ENCODE data around the gene RAI1.

Gene RAI1

GRCh38 chr17:17698371-17698770 lies 17.1 kb downstream of the RAI1 start:
- no peak for DNase-seq (ENCODE audit: low read depth)

GRCh38 chr17:17698869-17699351 lies 17.7 kb downstream of the RAI1 start:
- no peak for DNase-seq (ENCODE audit: low read depth)

GRCh38 chr17:17699491-17699890 lies 18.2 kb downstream of the RAI1 start:
- no peak for DNase-seq (ENCODE audit: low read depth)

- no peak for DNase-seq (ENCODE audit: low read depth)
Measured at GRCh38 chr17:17700251-17700969, 19.2 kb downstream of the RAI1 start.

GRCh38 chr17:17701112-17701511 lies 19.9 kb downstream of the RAI1 start:
- no peak for DNase-seq (ENCODE audit: low read depth)

GRCh38 chr17:17701658-17702057 lies 20.4 kb downstream of the RAI1 start:
- DNase-seq (ENCODE audit: low read depth): no peak

GRCh38 chr17:17702449-17703139 lies 21.3 kb downstream of the RAI1 start:
- no peak for DNase-seq (ENCODE audit: low read depth)

- no peak for DNase-seq (ENCODE audit: low read depth)
Measured at GRCh38 chr17:17703140-17703919, 22.1 kb downstream of the RAI1 start.

- no peak for DNase-seq (ENCODE audit: low read depth)
Measured at GRCh38 chr17:17704931-17705330, 23.7 kb downstream of the RAI1 start.

GRCh38 chr17:17706140-17707060 lies 25.1 kb downstream of the RAI1 start:
- DNase-seq (ENCODE audit: low read depth): no peak

- DNase-seq (ENCODE audit: low read depth): no peak
Measured at GRCh38 chr17:17708295-17708694, 27.0 kb downstream of the RAI1 start.

GRCh38 chr17:17708816-17709215 lies 27.6 kb downstream of the RAI1 start:
- no peak for DNase-seq (ENCODE audit: low read depth)

GRCh38 chr17:17709815-17710321 lies 28.6 kb downstream of the RAI1 start:
- DNase-seq (ENCODE audit: low read depth): no peak

- no peak for DNase-seq (ENCODE audit: low read depth)
Measured at GRCh38 chr17:17710355-17710727, 29.1 kb downstream of the RAI1 start.

- no peak for DNase-seq (ENCODE audit: low read depth)
Measured at GRCh38 chr17:17710728-17711541, 29.7 kb downstream of the RAI1 start.

GRCh38 chr17:17711641-17712162 lies 30.4 kb downstream of the RAI1 start:
- DNase-seq (ENCODE audit: low read depth): no peak

GRCh38 chr17:17712268-17712924 lies 31.1 kb downstream of the RAI1 start:
- DNase-seq (ENCODE audit: low read depth): no peak

GRCh38 chr17:17713839-17714238 lies 32.6 kb downstream of the RAI1 start:
- no peak for DNase-seq (ENCODE audit: low read depth)

GRCh38 chr17:17714261-17714866 lies 33.1 kb downstream of the RAI1 start:
- no peak for DNase-seq (ENCODE audit: low read depth)

All from activated T-cell treated with anti-CD3 and anti-CD28 coated beads for 24 hours (primary cell).